H9 (cell line): ENCODE data around the gene RASSF5. TPM values are rescaled to one million over a fixed set of nuclear protein-coding genes. Genes with fewer than 3 reads are reported as not detected.

Experiments used
- DNase-seq: peaks from one replicate; pipeline ENCODE4 v3.0.0-alpha.2; 2017
- H2AFZ ChIP-seq: one replicate; pipeline ENCODE4 v1.6.1; 2013; ENCODE audit warnings: mild to moderate bottlenecking, low read length, control low read depth, moderate library complexity
- H2AK5ac ChIP-seq: 2 replicates; pipeline ENCODE4 v1.6.1; 2013; ENCODE audit warnings: low read length, control low read depth, mixed read lengths; ENCODE audit not compliant: insufficient read length
- H2BK120ac ChIP-seq: one replicate; pipeline ENCODE4 v1.6.1; 2013; ENCODE audit warnings: low read depth, mild to moderate bottlenecking, low read length, control low read depth, inconsistent platforms; ENCODE audit not compliant: poor library complexity, severe bottlenecking
- H2BK12ac ChIP-seq: 2 replicates; pipeline ENCODE4 v1.6.1; 2013; ENCODE audit warnings: low read length, control low read depth, mixed read lengths, low read depth; ENCODE audit not compliant: insufficient read length
- H2BK15ac ChIP-seq: 2 replicates; pipeline ENCODE4 v1.6.1; 2013; ENCODE audit warnings: low read depth, low read length, control low read depth
- H2BK20ac ChIP-seq: one replicate; pipeline ENCODE4 v1.6.1; 2013; ENCODE audit warnings: low read depth, mild to moderate bottlenecking, low read length, control low read depth, inconsistent platforms; ENCODE audit not compliant: poor library complexity, severe bottlenecking
- H2BK5ac ChIP-seq: 2 replicates; pipeline ENCODE4 v1.6.1; 2013; ENCODE audit warnings: low read length, control low read depth, mixed read lengths; ENCODE audit not compliant: insufficient read length
- H3K14ac ChIP-seq: 2 replicates; pipeline ENCODE4 v1.6.1; 2013; ENCODE audit warnings: low read length, control low read depth; ENCODE audit not compliant: insufficient read depth
- H3K18ac ChIP-seq: 2 replicates; pipeline ENCODE4 v1.6.1; 2013; ENCODE audit warnings: low read depth, mild to moderate bottlenecking, mixed read lengths, low read length, control low read depth; ENCODE audit not compliant: insufficient read length
- H3K23ac ChIP-seq: 2 replicates; pipeline ENCODE4 v1.6.1; 2013; ENCODE audit warnings: low read length, control low read depth, mixed read lengths, low read depth; ENCODE audit not compliant: insufficient read length
- H3K23me2 ChIP-seq: 2 replicates; pipeline ENCODE4 v1.6.1; 2013; ENCODE audit warnings: low read depth, mild to moderate bottlenecking, mixed read lengths, low read length, control low read depth; ENCODE audit not compliant: insufficient read length, poor library complexity, severe bottlenecking
- H3K27ac ChIP-seq: 2 replicates; pipeline ENCODE4 v1.5.1; 2013; ENCODE audit warnings: low read length, control low read depth, mixed read lengths, low read depth; ENCODE audit not compliant: insufficient read length
- H3K27me3 ChIP-seq: 2 replicates; pipeline ENCODE4 v1.6.1; 2013; ENCODE audit warnings: low read length, control low read depth, inconsistent platforms; ENCODE audit not compliant: insufficient read depth
- H3K4ac ChIP-seq: 2 replicates; pipeline ENCODE4 v1.6.1; 2013; ENCODE audit warnings: low read depth, mild to moderate bottlenecking, control low read depth, inconsistent platforms, low read length, moderate library complexity
- H3K4me1 ChIP-seq: 2 replicates; pipeline ENCODE4 v1.6.1; 2013; ENCODE audit warnings: low read length, control low read depth, inconsistent platforms; ENCODE audit not compliant: insufficient read depth
- H3K4me2 ChIP-seq: 2 replicates; pipeline ENCODE4 v1.6.1; 2013; ENCODE audit warnings: low read length, control low read depth, mixed read lengths; ENCODE audit not compliant: insufficient read length, insufficient read depth
- H3K56ac ChIP-seq: 2 replicates; pipeline ENCODE4 v1.6.1; 2013; ENCODE audit warnings: low read depth, mild to moderate bottlenecking, mixed read lengths, low read length, control low read depth; ENCODE audit not compliant: insufficient read length
- H3K79me1 ChIP-seq: 2 replicates; pipeline ENCODE4 v1.6.1; 2013; ENCODE audit warnings: low read depth, mild to moderate bottlenecking, moderate library complexity, low read length, control low read depth, inconsistent platforms; ENCODE audit not compliant: insufficient read depth, poor library complexity, severe bottlenecking
- H3K79me2 ChIP-seq: 2 replicates; pipeline ENCODE4 v1.6.1; 2013; ENCODE audit warnings: low read length, control low read depth, inconsistent platforms; ENCODE audit not compliant: insufficient read depth
- H3K9ac ChIP-seq: 2 replicates; pipeline ENCODE4 v1.6.1; 2013; ENCODE audit warnings: low read length, control low read depth, mixed read lengths; ENCODE audit not compliant: insufficient read length; ENCODE audit errors: extremely low read depth
- H3K9me3 ChIP-seq: one replicate; pipeline ENCODE4 v1.6.1; 2013; ENCODE audit warnings: low read depth, low read length, inconsistent platforms; ENCODE audit not compliant: control insufficient read depth
- H3T11ph ChIP-seq: one replicate; pipeline ENCODE4 v1.6.1; 2013; ENCODE audit warnings: mild to moderate bottlenecking, low read length, control low read depth, inconsistent platforms
- H4K20me1 ChIP-seq: one replicate; pipeline ENCODE4 v1.6.1; 2013; ENCODE audit not compliant: control insufficient read depth, insufficient read length, insufficient read depth
- H4K5ac ChIP-seq: 2 replicates; pipeline ENCODE4 v1.6.1; 2013; ENCODE audit warnings: low read depth, mild to moderate bottlenecking, mixed read lengths, low read length, control low read depth; ENCODE audit not compliant: insufficient read length
- H4K8ac ChIP-seq: replicated peaks from 2 replicates; pipeline ENCODE4 v1.6.1; 2013; ENCODE audit warnings: low read length, control low read depth, mixed read lengths, low read depth; ENCODE audit not compliant: insufficient read length
- H4K91ac ChIP-seq: 2 replicates; pipeline ENCODE4 v1.6.1; 2013; ENCODE audit warnings: low read depth, mild to moderate bottlenecking, moderate library complexity, mixed read lengths, low read length, control low read depth; ENCODE audit not compliant: insufficient read length
- H3K27ac Mint-ChIP-seq, 3 experiments: 2 replicates in 2 of 3; 3 replicates in 1 of 3; pipeline ENCODE4 v1.8.0; 2020 to 2021; ENCODE audit warnings: mixed read lengths in 3 of 3, mild to moderate bottlenecking in 1 of 3, moderate library complexity in 1 of 3
- H3K27me3 Mint-ChIP-seq: 2 replicates; pipeline ENCODE4 v1.8.0; 2021; ENCODE audit warnings: low read depth, mild to moderate bottlenecking, moderate library complexity, mixed read lengths
- H3K36me3 Mint-ChIP-seq, 3 experiments: 2 replicates in 2 of 3; 3 replicates in 1 of 3; pipeline ENCODE4 v1.8.0; 2020 to 2021; ENCODE audit warnings: low read depth in 3 of 3, mixed read lengths in 3 of 3; ENCODE audit not compliant: insufficient read depth in 1 of 3
- H3K4me1 Mint-ChIP-seq, 2 experiments: 2 replicates each; pipeline ENCODE4 v1.8.0; 2020; ENCODE audit warnings: mixed read lengths in 2 of 2
- H3K4me3 Mint-ChIP-seq, 2 experiments: 2 replicates in 1 of 2; 3 replicates in 1 of 2; pipeline ENCODE4 v1.8.0; 2020 to 2021; ENCODE audit warnings: mild to moderate bottlenecking in 2 of 2, mixed read lengths in 2 of 2, moderate library complexity in 1 of 2
- H3K9me3 Mint-ChIP-seq, 2 experiments: 2 replicates in 1 of 2; 3 replicates in 1 of 2; pipeline ENCODE4 v1.8.0; 2020; ENCODE audit warnings: mild to moderate bottlenecking in 2 of 2, mixed read lengths in 2 of 2, moderate library complexity in 1 of 2
- CTCF ChIP-seq: fragments of 200-600 bp; sonication (generic); conservative IDR thresholded peaks from 3 replicates; pipeline ENCODE4 v1.8.0; 2021; ENCODE audit warnings: antibody characterized with exemption, mild to moderate bottlenecking
- WGBS: extraction: QIAGEN DNeasy Blood & Tissue Kit; methylation state at CpG from one replicate; pipeline ENCODE4 v1.1.7; 2013; ENCODE audit warnings: missing lambda C conversion rate, low lambda C conversion rate, mixed read lengths; ENCODE audit not compliant: insufficient read length; ENCODE audit errors: extremely low coverage; 5-methylcytosine and 5-hydroxymethylcytosine counted together
- total RNA-seq: library from RNA; stranded (reverse); gene quantifications from 2 replicates; pipeline ENCODE4 v1.2.1, GENCODE V29; 2021

RASSF5 gene
- total RNA-seq, 1 experiment from 2014 or later, result 0.50 TPM

- no peaks in the 10 kb centered on the region; the same call in 1 of the 2 replicates for H3K27me3 Mint-ChIP-seq
- Histone ChIP-seq H3K79me2 (no peaks in the 10 kb centered on the region), H2BK15ac (no peak overlapping the region), H4K91ac (no peak overlapping the region), H3K4ac (no peak overlapping the region), H3T11ph (no peak overlapping the region), H3K23me2 (no peaks in the 10 kb centered on the region), H3K4me2 (no peak overlapping the region), H3K27ac (no peak overlapping the region), H3K9me3 (no peaks in the 10 kb centered on the region), H3K79me1 (no peaks in the 10 kb centered on the region), H3K23ac (no peak overlapping the region), H3K56ac (no peak overlapping the region), H2BK12ac (no peak overlapping the region), H3K4me1 (no peaks in the 10 kb centered on the region), H3K27me3 (no peaks in the 10 kb centered on the region), H2AK5ac (no peak overlapping the region), H4K8ac (no peak overlapping the region), H4K20me1 (no peaks in the 10 kb centered on the region), H4K5ac (no peak overlapping the region), H2BK5ac (no peak overlapping the region), H3K9ac (no peak overlapping the region), H2BK20ac (no peak overlapping the region), H2BK120ac (no peak overlapping the region), H3K18ac (no peak overlapping the region), H2AFZ (no peak overlapping the region), H3K14ac (no peak overlapping the region)
- no peak overlapping the region for H3K4me3 Mint-ChIP-seq
- no peaks in the 10 kb centered on the region for H3K9me3 Mint-ChIP-seq
- TF ChIP-seq CTCF, result no peak
- peaks cover 9 to 12% (median 10%) of the 10 kb centered on the region in 3 experiments; a peak in 5 of 7 replicates for H3K36me3 Mint-ChIP-seq
- WGBS, result no CpG with 5 or more reads among the region's 8 CpGs
- no peak for DNase-seq
- H3K27ac Mint-ChIP-seq, result no peak overlapping the region
- H3K4me1 Mint-ChIP-seq, result peaks cover 0 to 4% of the 10 kb centered on the region in 2 experiments; a peak in 2 of 4 replicates
These were observed 27.1 kb upstream of the RASSF5 start for GRCh38 chr1:206480211-206480610.
